ENCODE results near the gene DNAJC5. TPM values are rescaled to one million over a fixed set of nuclear protein-coding genes. Genes with fewer than 3 reads are reported as not detected.

Gene DNAJC5
- polyA plus RNA-seq, 1 donor (not counting 4 experiments of a cell fraction or from before 2014, with no cell fraction given), result 43.7 TPM

- peaks cover 20% of the 10 kb centered on the region for H3K79me2 ChIP-seq (ENCODE audit: control insufficient read depth, insufficient read depth, low read length)
- TF ChIP-seq EZH2 (IDR thresholded peaks at IDR 0.05; ENCODE audit: low read length), result no peak
- TF ChIP-seq, protein P1, sequence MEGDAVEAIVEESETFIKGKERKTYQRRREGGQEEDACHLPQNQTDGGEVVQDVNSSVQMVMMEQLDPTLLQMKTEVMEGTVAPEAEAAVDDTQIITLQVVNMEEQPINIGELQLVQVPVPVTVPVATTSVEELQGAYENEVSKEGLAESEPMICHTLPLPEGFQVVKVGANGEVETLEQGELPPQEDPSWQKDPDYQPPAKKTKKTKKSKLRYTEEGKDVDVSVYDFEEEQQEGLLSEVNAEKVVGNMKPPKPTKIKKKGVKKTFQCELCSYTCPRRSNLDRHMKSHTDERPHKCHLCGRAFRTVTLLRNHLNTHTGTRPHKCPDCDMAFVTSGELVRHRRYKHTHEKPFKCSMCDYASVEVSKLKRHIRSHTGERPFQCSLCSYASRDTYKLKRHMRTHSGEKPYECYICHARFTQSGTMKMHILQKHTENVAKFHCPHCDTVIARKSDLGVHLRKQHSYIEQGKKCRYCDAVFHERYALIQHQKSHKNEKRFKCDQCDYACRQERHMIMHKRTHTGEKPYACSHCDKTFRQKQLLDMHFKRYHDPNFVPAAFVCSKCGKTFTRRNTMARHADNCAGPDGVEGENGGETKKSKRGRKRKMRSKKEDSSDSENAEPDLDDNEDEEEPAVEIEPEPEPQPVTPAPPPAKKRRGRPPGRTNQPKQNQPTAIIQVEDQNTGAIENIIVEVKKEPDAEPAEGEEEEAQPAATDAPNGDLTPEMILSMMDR (optimal IDR thresholded peaks at IDR 0.05 in 1 of 3, IDR thresholded peaks at IDR 0.05 in 1 of 3, conservative IDR thresholded peaks at IDR 0.05 in 1 of 3; ENCODE audit: extremely low read depth in 1 of 3, insufficient read depth in 2 of 3, low read length in 3 of 3), result no peak
- H3K9ac ChIP-seq (ENCODE audit: control insufficient read depth, extremely low read depth, insufficient read depth, low read length), result no peak overlapping the region
- peaks cover 31% of the 10 kb centered on the region for H3K4me1 ChIP-seq (ENCODE audit: control insufficient read depth, extremely low read depth, insufficient read depth, low read length)
- no peak overlapping the region for H3K4me3 ChIP-seq (ENCODE audit: control insufficient read depth in 2 of 3, extremely low read depth in 1 of 3, insufficient read depth in 2 of 3, low read depth in 1 of 3, low read length in 3 of 3)
- dilution Hi-C loops (cut with MboI; ENCODE audit: extremely low pct_ligation_motif_present, low sequenced_read_pairs), result no loop called here
- no peak overlapping the region for H3K4me2 ChIP-seq (ENCODE audit: control insufficient read depth, extremely low read depth, insufficient read depth, low read depth, low read length)
- DNase-seq (ENCODE audit: low read depth, low spot score), result no peak
- peaks cover 37 to 43% of the 10 kb centered on the region in 2 experiments for H3K36me3 ChIP-seq (ENCODE audit: control insufficient read depth in 2 of 2, extremely low read depth in 1 of 2, insufficient read depth in 2 of 2, low read length in 2 of 2)
- H3K27ac ChIP-seq (ENCODE audit: control insufficient read depth, insufficient read depth, low read length), result peak overlapping the region; percentile 74
- H4K20me1 ChIP-seq (ENCODE audit: control insufficient read depth, extremely low read depth, insufficient read depth, low read length), result peaks cover 14% of the 10 kb centered on the region
- H3K9me1 ChIP-seq (ENCODE audit: control insufficient read depth, extremely low read depth, insufficient read depth, low read length), result peaks cover 3% of the 10 kb centered on the region
- no peak overlapping the region for H2AFZ ChIP-seq (ENCODE audit: control insufficient read depth, low read length)
- no peaks in the 10 kb centered on the region for H3K9me3 ChIP-seq (ENCODE audit: control insufficient read depth, low read depth, low read length)
- H3K27me3 ChIP-seq (ENCODE audit: control insufficient read depth, extremely low read depth, insufficient read depth, low read length), result no peaks in the 10 kb centered on the region
- FAIRE-seq, result no peak
Measured at GRCh38 chr20:63890616-63891015, 4.3 kb upstream of the DNAJC5 start.

DNA sequence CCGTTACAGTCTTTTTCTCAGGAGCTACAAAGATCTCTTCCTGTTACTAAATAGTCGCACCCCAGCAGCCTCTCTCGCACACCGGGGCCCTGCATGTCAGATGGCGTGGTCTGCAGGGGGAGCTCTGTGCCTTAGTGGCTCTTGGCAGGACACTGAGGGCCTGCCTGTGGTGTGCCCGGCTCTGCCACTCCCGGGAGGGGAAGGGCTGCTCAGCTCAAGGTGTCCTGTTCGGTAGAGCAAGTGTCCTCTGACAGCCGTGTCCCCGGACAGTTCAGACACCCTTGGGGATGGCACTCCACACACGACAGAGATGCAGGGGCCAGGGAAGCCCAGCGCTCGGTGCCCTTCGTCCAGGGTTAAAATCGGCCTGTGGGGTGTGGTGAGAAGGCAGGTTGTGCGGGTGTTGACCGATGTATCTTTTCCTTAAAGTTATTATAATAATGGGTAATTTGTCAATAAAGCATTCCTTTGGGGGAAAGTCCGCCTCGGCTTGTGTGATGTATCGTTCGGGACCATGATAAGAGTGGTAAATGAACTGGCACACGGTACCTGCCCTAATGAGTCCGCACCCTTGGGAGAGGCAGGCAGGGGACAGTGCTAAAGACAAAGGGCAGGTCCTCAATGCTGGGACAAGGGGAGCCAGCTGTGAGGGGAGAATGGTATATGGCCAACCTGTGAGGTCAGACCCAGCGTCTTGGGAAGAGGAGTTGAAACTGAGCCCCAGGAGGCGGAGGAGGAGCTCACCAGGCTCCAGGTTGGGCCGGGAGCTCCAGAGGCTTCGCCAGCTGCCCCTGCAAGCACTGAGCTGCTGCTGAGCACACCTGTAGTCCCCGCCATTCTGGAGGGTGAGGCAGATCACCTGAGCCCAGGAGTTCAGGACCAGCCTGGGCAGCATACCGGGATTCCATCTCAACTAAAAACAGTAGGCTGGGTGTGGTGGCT, 3.6 kb upstream of the DNAJC5 start:
- H3K4me2 ChIP-seq (ENCODE audit: control insufficient read depth, extremely low read depth, insufficient read depth, low read depth, low read length), result no peak overlapping the region
- H3K79me2 ChIP-seq (ENCODE audit: control insufficient read depth, insufficient read depth, low read length), result peaks cover 22% of the 10 kb centered on the region
- H3K9me1 ChIP-seq (ENCODE audit: control insufficient read depth, extremely low read depth, insufficient read depth, low read length), result peaks cover 3% of the 10 kb centered on the region
- DNase-seq (ENCODE audit: low read depth, low spot score), result no peak
- H3K27ac ChIP-seq (ENCODE audit: control insufficient read depth, insufficient read depth, low read length), result no peak overlapping the region
- no peaks in the 10 kb centered on the region for H3K27me3 ChIP-seq (ENCODE audit: control insufficient read depth, extremely low read depth, insufficient read depth, low read length)
- dilution Hi-C loops (cut with MboI; ENCODE audit: extremely low pct_ligation_motif_present, low sequenced_read_pairs), result no loop called here
- H3K4me3 ChIP-seq (ENCODE audit: control insufficient read depth in 2 of 3, extremely low read depth in 1 of 3, insufficient read depth in 2 of 3, low read depth in 1 of 3, low read length in 3 of 3), result no peak overlapping the region
- H2AFZ ChIP-seq (ENCODE audit: control insufficient read depth, low read length), result no peak overlapping the region
- no peak overlapping the region for H3K9ac ChIP-seq (ENCODE audit: control insufficient read depth, extremely low read depth, insufficient read depth, low read length)
- H3K4me1 ChIP-seq (ENCODE audit: control insufficient read depth, extremely low read depth, insufficient read depth, low read length), result peaks cover 28% of the 10 kb centered on the region
- H4K20me1 ChIP-seq (ENCODE audit: control insufficient read depth, extremely low read depth, insufficient read depth, low read length), result peaks cover 10% of the 10 kb centered on the region
- no peaks in the 10 kb centered on the region for H3K9me3 ChIP-seq (ENCODE audit: control insufficient read depth, low read depth, low read length)
- no peak for TF ChIP-seq EZH2 (IDR thresholded peaks at IDR 0.05; ENCODE audit: low read length)
- TF ChIP-seq, protein P1 (optimal IDR thresholded peaks at IDR 0.05 in 1 of 3, IDR thresholded peaks at IDR 0.05 in 1 of 3, conservative IDR thresholded peaks at IDR 0.05 in 1 of 3; ENCODE audit: extremely low read depth in 1 of 3, insufficient read depth in 2 of 3, low read length in 3 of 3), result peak in 1 of 3 experiments; percentile 14
- FAIRE-seq, result no peak
- peaks cover 32 to 43% of the 10 kb centered on the region in 2 experiments for H3K36me3 ChIP-seq (ENCODE audit: control insufficient read depth in 2 of 2, extremely low read depth in 1 of 2, insufficient read depth in 2 of 2, low read length in 2 of 2)
